Colon (tissue), 2 donors: ENCODE data around the gene CEACAM18.
"Not testable (repeated sequence)": the region's sequence is repeated elsewhere in the genome, so short reads cannot be mapped to it uniquely, and the experiment has no call there.

ENCODE experiments used
- FAIRE-seq: peaks from 2 replicates; lab custom pipeline; 2012; peaks lifted over from hg19 to GRCh38; lab: Jason Lieb, UNC
- donor health status: control.
- donor health status: control.

Gene CEACAM18

DNA sequence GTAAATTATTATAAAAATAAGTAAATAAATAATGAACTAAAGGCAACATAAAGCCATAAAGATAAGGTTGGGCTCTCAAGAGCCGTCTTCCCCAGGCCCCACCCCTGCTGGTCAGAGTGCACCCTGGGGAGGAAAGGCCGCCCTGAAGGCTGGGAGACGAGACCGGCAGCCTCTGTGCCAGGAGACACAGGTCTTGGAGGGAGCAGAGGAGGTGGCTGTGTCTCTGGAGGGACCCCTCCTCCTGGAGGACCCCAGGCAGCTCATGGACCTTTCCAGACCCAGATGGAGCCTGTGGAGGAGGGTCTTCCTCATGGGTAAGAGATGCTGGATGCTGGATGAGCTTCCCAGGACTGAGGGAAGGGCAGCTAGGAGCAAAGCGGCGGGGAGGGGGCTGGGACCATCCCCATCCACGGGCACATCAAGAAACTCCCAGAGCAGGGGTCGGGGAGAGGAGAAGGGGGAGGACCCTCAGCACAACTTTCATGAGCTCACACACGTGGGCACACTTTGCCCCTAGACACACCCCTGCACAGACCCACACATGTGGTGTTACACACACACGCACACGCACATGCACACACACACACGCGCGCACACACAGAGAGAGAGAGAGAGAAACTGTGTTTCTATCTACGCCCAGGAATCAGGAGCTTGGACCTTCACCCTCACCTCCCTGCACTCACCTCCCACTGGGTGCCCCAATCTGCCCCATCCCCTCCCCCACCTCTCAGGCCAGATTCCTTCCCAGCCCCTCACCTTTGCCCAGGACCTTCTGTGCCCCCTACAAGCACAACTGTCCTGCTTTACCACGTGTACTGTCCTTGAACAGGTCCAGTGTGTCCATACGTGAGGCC lies at the start of gene CEACAM18:
Gene CEACAM18 (plus strand): TSS at position 159 of the 854 bp plus-strand sequence.
- FAIRE-seq: no peak

DNA sequence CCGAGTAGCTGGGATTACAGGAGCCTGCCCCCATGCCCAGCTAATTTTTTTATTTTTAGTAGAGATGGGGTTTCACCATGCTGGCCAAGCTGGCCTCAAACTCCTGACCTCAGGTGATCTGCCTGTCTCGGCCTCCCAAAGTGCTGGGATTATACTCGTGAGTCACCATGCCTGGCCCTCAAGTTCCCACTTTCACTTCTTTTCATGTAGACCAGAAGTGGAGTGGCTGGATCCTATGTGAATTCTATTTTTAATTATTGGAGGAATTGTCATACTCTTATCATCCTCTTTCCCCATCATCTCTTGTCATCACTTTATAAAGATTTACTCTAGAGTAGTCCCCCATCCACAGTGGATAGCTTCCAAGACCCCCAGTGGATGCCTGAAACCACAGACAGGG lies 48.1 kb upstream of the CEACAM18 start:
- no peak for FAIRE-seq

DNA sequence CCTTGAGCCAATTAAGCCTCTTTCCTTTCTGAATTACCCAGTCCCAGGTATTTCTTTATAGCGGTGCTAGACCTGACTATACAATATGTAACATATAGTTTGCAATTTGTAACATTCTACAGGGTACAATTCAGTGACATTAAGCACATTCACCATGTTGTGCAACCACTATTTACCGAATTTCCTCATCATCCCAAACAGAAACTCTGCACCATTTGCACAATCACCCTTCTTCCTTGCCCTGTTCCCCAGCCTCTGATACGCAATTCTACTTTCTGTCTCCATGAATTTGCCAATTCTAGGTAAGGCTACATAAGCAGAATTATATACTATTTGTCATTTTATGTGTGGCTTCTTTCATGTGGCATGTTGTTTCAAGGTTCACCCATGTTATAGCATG lies 47.2 kb upstream of the CEACAM18 start:
- no peak for FAIRE-seq

DNA sequence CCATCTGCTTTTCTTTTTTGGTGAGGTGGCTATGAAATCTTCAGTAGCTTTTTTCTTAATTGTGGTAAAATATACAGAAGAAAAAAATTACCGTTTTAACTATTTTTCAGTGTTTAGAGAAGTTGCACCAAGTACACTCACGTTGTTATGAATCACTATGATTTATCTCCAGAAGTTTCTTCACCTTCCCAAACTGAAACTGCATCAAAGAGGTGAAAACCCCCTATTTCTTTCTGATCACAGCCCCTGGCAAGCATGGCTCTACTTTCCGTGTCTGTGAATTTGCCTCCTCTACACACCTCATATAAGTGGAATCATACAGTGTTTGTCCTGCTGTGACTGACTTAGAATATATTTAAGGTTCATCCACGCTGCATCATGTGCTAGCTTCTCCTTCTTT lies 45.3 kb upstream of the CEACAM18 start:
- FAIRE-seq: no peak

DNA sequence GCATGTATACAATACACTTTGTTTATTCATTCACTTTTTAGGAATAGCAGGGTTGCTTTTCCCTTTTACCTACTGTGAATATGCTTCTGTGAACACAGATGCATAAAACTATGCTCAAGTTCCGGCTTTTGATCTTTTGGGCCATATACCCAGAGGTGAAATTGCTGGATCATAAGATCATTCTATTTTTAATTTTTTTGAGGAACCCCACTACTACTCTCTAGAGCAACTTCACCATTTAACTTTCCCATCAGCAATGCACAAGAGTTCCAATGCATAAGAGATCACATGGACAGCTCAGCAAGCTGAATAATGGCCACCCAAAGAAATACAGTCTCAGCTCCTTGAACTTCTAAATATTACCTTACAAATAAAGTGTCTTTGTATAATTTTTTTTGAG lies 43.9 kb upstream of the CEACAM18 start:
- FAIRE-seq: no peak

DNA sequence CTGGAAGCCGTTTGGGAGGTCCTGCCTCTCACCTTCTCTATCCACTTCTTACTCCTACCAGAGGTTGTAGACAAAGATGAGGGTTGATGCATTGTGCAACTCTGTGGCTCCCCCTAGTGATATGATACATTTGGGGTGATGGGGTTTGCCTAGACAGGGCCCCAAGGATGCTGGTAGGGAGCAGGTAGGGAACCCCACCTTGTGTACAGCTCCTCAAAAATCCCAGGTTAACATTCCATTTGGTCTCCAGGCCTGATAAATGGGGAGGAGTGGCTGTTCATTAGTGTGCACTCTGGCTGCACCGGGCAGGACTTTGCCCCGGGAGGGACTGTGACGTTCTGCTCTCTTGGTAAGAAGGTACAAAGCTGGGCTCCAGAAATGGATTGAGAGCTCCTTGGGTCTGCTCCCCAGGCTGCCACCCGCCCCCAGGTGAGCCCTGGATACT lies 39.3 kb upstream of the CEACAM18 start:
- no peak for FAIRE-seq

DNA sequence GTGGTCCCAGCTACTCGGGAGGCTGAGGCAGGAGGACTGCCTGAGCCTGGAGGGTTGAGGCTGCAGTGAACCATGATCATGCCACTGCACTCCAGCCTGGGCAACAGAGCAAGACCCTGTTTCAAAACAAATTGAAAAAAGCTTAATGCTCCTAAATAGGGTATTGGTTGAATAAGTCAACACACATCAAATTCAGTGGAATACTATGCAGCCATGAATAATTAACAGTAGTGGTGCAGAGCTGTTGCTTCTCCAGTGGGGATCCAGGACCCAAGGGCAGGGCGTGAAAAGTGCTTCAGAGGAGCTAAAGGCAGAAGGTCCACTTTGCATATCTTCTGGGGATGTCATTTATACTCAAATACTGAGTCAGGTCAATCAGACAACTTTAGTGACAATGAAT lies 38.3 kb upstream of the CEACAM18 start:
- no peak for FAIRE-seq

DNA sequence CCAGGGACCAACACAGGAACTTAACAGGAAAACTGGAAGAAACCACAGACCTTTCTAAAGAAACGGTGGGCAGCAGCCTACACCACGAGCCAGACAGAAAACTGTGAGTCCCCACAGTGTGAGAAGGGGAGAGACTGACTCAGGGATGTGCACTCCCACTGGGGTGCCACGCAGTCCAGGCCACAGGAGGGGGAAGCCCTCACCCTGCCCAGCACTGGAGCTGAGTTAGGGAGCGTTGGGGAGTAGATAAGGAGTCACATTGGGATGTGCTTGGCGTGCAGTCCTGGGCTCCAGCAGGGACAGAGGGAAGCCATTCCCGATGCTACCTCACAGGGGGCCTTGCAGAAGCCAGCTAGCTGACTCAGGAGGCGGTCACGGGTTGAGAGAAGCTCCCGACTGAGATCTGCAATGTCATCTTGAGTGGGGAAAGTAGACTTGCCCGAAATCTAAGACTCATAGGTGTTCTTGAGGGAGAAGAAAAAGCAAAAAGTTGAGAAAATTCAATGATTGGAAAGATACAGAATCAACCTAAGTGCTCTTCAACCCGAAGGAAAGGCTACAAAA lies 37.4 kb upstream of the CEACAM18 start:
- no peak for FAIRE-seq

DNA sequence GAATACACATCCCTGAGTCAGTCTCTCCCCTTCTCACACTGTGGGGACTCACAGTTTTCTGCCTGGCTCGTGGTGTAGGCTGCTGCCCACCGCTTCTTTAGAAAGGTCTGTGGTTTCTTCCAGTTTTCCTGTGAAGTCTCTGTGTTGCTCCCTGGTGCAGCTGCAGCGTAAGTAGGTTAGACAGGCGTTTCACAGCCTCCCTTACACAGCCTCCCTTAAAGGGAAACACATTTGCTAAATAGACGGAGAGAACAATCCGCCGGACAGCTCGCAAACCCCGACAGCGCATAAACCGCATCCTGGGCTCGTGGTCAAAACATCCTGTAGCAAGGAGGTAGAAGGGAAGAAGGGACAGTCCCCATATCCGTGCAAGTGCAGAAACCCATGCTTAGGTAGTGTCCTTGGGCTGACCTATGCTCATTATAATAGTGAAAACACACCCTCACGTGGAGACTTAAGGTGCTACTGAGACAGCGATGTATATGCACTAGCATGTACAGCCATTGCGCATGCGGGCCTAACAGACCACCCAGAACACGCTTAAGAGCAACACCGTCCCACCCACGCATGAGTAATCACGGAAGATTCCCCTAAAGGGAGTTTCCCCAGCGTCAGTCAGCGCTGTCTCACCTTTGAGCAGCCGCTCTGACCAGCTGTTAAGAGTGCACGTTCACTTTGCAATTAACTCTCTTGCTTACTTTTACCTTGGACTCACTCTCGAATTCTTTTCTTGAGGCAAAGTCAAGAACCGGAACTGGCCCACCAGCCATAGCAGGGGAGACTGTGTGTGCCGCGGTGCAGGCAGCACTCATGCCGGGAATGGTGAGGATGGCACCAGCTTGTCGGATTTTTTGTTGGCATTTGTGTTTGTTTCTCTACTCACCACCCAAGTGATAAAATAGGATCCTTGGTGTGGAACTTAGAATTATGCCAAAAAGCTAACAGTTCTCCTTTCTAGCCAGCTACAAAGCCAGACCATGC lies 36.6 kb upstream of the CEACAM18 start:
- FAIRE-seq: no peak

DNA sequence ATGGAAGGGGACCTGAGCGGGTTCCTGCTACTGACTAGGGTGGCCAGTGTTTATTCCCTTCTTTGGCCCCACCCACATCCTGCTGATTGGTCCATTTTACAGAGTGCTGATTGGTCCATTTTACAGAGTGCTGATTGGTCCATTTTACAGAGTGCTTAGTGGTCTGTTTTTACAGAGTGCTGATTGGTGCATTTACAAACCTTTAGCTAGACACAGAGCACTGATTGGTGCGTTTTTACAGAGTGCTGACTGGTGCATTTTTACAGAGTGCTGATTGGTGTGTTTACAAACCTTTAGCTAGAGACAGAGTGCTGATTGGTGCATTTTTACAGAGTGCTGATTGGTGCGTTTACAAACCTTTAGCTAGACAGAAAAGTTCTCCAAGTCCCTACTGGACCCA lies 30.8 kb upstream of the CEACAM18 start:
- FAIRE-seq: not testable (repeated sequence)

DNA sequence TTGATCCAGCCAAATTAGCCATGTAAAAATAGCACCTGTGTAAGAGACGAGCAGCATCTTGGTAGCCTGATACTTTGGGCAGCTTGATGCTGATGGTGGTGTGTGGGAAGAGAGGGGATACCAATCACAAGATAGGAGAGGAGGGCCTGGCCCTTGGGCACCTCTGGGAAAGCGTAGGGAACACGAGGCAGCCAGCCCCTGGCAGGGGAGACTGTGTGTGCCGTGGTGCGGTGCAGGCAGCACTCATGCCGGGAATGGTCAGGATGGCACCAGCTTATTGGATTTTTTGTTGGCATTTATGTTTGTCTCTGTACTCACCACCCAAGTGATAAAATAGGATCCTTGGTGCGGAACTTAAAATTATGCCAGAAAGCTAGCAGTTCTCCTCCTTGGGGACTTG lies 30.3 kb upstream of the CEACAM18 start:
- no peak for FAIRE-seq

DNA sequence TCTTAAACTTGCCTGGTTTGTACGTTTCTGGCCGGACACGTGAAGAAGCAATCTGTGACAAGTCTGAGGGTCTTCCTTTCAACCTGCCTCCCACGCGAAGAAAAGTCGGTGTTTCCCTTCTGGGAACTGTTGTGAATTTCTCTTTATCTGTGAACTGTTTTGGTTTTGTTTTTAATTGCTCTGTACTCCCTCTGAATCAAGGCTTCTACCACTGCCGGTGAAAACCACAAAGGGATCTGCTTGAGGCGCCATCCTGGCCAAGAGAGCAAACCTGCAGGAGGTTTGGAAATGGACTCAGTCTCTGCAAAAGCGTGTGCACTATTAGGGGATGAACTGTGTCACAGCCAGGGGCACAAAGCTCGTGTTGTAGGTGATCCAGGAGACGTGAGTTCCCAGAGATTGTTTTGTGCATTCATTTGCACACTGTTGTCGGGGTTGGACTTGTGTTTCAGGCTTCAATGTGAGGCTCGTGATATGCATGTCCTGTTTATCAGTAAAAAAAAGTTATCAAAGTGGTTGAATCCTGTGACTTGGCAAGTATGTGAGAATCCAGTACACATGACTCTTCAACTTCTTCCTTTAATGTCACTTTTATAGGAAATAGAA lies 29.8 kb upstream of the CEACAM18 start:
- no peak for FAIRE-seq

DNA sequence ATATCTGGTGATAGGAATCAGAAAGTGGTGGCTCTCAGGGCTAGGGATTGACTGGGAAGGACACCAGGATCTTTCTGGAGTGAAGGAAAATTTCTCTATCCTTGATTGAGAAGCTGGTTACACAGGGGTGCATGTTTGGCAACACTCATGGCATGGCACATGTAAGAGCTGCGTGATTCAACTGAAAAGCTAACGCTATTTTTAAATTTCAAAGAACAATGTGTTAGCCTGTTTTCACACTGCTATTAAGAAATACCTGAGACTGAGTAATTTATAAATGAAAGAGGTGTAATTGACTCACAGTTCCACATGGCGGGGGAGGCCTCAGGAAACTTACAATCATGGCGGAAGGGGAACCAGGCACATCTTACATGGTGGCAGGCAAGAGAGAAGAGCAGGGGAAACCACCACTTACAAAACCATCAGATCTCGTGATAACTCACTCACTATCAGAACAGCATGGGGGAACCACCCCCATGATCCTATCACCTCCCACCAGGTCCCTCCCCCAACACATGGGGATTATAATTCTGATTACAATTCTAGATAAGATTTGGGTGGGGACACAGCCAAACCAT lies 27.5 kb upstream of the CEACAM18 start:
- FAIRE-seq: no peak

DNA sequence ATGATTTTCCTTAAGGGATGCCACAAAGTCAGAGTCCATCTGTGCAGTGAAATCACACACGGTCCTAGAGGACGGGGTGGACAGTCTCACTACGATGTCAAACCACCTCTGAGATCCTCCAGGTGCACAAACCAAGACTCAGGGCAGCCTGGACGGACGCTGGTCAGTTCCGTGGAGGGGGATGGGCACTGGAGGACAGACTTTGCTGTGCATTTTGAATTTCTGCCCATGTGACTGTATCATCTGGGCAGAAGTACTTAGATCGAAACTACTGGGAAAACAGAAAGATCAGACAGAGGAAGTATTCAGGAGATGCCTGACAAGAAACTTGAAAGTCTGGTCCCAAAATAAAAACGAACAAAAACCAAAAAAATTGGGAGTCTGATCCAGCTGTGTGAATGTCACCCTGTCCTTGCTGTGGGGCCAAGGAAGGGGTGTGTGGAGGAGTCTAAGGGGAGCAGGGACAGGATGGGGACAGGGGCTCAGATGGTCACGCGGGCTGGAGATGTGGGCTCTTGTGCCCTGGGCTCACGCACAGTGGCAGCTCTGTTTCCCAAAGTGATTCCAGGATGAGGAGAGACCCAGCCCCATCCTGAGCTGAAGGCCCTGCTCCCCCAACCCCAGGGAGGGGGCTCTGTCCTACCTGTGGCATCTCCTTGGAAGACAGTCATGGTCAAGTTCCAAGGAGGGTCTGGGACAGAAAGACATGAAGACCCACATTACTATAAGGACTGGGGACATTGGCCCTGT lies 21.6 kb upstream of the CEACAM18 start:
- no peak for FAIRE-seq

DNA sequence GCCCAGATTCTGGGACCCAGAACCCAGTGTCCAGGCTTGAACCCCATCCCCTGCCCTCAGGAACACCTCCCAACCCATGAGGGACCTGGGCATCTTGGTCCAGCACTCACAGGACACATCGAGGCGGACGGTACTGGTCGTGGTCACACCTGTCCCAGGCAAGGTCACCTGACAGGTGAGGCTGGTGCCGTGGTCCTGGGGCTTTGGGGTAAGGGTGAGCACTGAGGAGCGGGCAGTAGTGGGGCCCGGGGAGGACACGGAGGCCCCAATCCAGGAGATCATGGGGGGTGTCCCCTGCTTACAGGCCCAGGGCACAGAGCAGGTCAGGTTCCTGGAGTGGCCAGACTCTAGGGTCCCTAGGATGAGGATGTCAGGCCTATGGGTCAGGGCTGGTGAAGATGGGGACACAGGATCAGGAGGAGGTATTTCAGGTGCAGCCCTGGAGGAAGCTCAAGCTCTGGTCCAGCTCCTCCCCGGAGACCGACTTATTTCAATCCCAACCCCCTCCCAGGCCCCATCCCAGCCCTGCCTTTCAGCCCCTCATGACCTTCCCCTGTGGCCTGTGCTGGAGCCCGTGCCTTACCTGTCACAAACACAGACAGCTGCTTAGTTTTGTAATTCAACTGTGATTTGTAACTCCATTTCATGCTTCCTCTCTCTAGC lies 20.9 kb upstream of the CEACAM18 start:
- FAIRE-seq: no peak

DNA sequence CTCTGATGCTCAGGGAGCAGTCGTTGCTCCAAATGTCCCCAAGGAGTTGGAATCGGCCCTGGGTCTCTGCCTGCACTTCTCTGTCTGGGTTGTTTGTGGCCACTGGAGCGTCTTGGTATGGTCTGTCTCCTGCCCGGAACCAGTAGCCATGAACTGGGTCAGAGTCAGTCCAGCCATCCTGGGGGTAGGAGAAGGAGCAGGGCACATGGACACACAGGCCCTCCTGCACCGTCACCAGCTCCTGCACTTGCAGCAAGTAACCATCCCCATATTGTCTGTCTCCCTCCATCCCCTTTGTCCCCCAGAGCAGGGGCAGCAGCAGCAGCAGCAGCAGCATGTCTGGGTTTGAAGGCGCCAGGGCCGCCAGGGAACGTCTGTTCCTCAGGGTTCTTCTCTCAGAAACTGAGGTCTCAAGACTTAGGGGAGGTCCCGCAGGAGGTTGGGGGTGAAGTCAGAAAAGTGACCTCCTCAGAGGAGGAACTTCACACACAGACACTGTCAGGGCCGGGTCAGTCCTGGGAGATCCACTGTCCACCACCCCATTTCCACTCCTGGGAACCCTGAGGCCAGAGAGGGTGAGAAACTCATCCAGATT lies 20.2 kb upstream of the CEACAM18 start, which contains the start of gene SIGLEC8:
Gene SIGLEC8 (minus strand): TSS at position 404 of the 595 bp plus-strand sequence. CDS start 67 bp downstream, at position 337.
- FAIRE-seq: no peak

DNA sequence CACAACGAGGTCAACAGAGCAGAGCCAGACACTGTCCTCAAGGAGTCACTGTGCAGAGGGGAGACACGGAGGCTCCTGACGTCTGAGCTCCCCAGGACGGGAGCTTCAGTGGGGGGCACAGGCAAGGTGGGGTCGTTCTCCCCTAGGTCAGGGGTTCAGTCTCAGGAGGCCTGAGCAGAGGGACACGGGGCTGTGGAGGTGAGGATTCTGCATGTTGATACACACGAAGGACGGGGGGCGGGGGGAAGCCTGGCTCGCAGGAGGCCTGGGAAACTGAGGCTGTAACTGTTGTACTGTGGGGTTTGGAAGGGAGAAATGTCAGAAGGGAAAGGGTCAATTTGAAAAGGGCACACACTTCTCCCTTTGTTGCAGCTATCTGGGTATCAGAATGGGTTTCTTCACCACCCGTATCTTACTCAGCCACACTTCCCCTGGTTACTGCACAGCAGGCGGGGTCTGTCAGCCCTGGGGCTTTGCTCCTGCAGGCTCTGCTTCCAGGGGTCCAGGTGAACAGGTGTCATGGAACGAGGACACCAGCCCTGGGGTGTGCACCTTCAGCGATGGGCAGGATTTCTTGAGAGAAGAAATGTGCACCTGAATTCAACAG lies 19.3 kb upstream of the CEACAM18 start:
- FAIRE-seq: no peak

DNA sequence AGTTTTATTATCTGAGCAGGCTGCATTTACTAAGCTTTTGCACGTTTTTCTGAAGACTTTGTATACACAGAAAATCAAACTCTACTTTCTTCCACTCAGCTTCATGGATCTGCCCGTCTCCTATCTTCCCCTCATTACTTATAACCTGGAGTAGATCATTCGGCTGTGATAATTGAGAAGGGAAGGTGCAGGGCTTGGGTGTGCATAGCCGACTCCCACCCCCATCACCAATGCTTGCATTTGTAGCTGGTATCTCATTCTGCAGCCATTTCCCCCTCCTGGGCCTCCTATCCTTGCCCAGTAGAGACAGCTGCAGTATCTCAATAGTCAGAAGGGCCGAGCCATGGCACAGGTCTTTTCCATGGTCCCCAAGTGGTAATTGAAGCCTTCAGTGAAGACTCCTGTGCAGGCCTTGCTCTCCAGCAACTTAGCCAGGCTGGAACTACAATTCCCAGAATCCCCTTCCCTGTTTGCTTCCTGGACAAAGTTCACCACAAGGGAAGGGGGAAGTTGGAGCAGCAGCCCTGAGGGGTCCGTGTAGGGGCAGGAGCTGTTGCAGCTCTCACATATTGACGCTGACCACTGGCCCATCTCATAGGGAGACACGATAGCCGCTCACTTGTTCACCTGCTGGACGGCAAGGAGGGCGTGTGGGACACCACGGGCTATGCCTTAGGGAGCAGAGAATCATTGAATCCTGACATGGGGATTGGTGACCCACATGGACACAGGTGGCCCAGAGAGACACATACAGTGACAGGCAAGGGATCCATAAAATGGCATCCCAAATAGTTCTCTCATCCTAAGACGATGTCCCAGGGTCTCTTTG lies 18.0 kb upstream of the CEACAM18 start:
- FAIRE-seq: no peak

DNA sequence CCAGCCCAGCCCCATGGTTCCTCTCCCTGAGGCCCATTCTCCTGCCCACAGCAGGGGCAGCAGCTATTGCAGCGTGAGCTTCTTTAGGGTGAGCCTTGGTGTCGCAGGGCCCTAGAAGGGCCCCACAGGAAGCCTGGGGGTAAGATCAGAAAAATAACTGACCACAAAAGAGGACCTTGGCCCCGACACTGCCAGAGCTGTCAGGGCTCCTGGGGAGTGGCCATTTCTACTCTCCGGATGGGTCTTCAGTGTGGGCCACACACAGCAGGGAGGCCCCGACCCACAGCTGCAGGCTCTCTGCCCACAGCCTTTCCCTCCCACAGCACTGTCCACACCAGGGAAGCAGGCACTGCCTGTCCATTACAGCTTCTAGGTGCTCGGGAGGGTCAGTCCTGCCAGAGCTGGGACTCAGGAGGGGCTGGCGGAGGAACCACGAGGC lies 16.6 kb upstream of the CEACAM18 start:
- no peak for FAIRE-seq
